Neural cell (in vitro differentiated cells): ENCODE data around the gene SCUBE2. TPM values are rescaled to one million over a fixed set of nuclear protein-coding genes. Genes with fewer than 3 reads are reported as not detected.

Experiments used
- H2AFZ ChIP-seq: fragments of 200-600, 300-800 bp; sonication (generic), shearing (Covaris generic); 2 replicates; pipeline ENCODE4 v1.6.0; 2014; ENCODE audit warnings: low read depth, mild to moderate bottlenecking, antibody characterized with exemption, low read length, moderate library complexity
- H3F3A ChIP-seq: fragments of 200-600 bp; shearing (Covaris generic); 2 replicates; pipeline ENCODE4 v1.6.1; 2016; ENCODE audit warnings: mild to moderate bottlenecking, moderate library complexity, mixed read lengths, antibody characterized with exemption, low read length; ENCODE audit not compliant: insufficient read depth, poor library complexity, severe bottlenecking
- H3K27ac ChIP-seq: fragments of 200-600, 300-800 bp; sonication (generic), shearing (Covaris generic); 2 replicates; pipeline ENCODE4 v1.5.1; 2014; ENCODE audit warnings: mild to moderate bottlenecking, low read length, moderate library complexity
- H3K27me3 ChIP-seq: fragments of 300-800, 200-600 bp; sonication (generic), shearing (Covaris generic); 2 replicates; pipeline ENCODE4 v1.6.0; 2014; ENCODE audit warnings: mild to moderate bottlenecking, low read depth, low read length, moderate library complexity; ENCODE audit not compliant: insufficient read depth
- H3K36me3 ChIP-seq: fragments of 300-800, 200-600 bp; sonication (generic), shearing (Covaris generic); 2 replicates; pipeline ENCODE4 v1.5.1; 2014; ENCODE audit warnings: mild to moderate bottlenecking, antibody characterized with exemption, low read length, moderate library complexity; ENCODE audit not compliant: insufficient read depth
- H3K4me2 ChIP-seq: fragments of 300-800, 200-600 bp; sonication (generic), shearing (Covaris generic); 2 replicates; pipeline ENCODE4 v1.6.0; 2014; ENCODE audit warnings: mild to moderate bottlenecking, low read length
- H3K4me3 ChIP-seq: fragments of 300-800, 200-600 bp; sonication (generic), shearing (Covaris generic); 2 replicates; pipeline ENCODE4 v1.5.1; 2014; ENCODE audit warnings: mild to moderate bottlenecking, low read length, moderate library complexity
- H3K79me2 ChIP-seq: fragments of 200-600 bp; shearing (Covaris generic); replicated peaks from 2 replicates; pipeline ENCODE4 v1.6.0; 2014; ENCODE audit warnings: mild to moderate bottlenecking, low read length, moderate library complexity; ENCODE audit not compliant: insufficient read depth
- H3K9ac ChIP-seq: fragments of 300-800, 200-600 bp; sonication (generic), shearing (Covaris generic); 2 replicates; pipeline ENCODE4 v1.6.1; 2016; ENCODE audit warnings: mild to moderate bottlenecking, low read length, mixed read lengths
- H3K9me2 ChIP-seq: fragments of 200-600 bp; shearing (Covaris generic); 2 replicates; pipeline ENCODE4 v1.6.1; 2016; ENCODE audit warnings: mild to moderate bottlenecking, low read length, mixed read lengths; ENCODE audit not compliant: insufficient read depth
- H3K9me3 ChIP-seq: fragments of 200-600, 300-800 bp; sonication (generic), shearing (Covaris generic); 2 replicates; pipeline ENCODE4 v1.6.1; 2016; ENCODE audit warnings: mild to moderate bottlenecking, mixed run types, low read length, moderate library complexity, mixed read lengths
- H4K20me1 ChIP-seq: fragments of 200-600 bp; shearing (Covaris generic); 2 replicates; pipeline ENCODE4 v1.6.1; 2016; ENCODE audit warnings: mild to moderate bottlenecking, mixed run types; ENCODE audit not compliant: insufficient read depth
- EP300 ChIP-seq: fragments of 450-650 bp; conservative IDR thresholded peaks from 2 replicates; pipeline ENCODE4 v1.6.1; 2014; ENCODE audit warnings: antibody characterized with exemption, mild to moderate bottlenecking, moderate library complexity; ENCODE audit not compliant: poor library complexity, severe bottlenecking
- EZH2 ChIP-seq: fragments of 200-600, 300-800 bp; shearing (Covaris generic), sonication (generic); IDR thresholded peaks from 2 replicates; pipeline ENCODE4 v1.6.1; 2014; ENCODE audit warnings: antibody characterized with exemption, low read length, borderline replicate concordance, mild to moderate bottlenecking; ENCODE audit not compliant: insufficient read depth, poor library complexity, severe bottlenecking
- MXI1 ChIP-seq: fragments of 450-650 bp; conservative IDR thresholded peaks from 2 replicates; pipeline ENCODE4 v1.6.1; 2014; ENCODE audit warnings: antibody characterized with exemption, mild to moderate bottlenecking; ENCODE audit not compliant: poor library complexity, severe bottlenecking
- POLR2AphosphoS5 ChIP-seq: IDR thresholded peaks from 2 replicates; pipeline ENCODE4 v1.6.1; 2012
- RAD21 ChIP-seq: fragments of 450-650 bp; conservative IDR thresholded peaks from 2 replicates; pipeline ENCODE4 v1.6.1; 2014; ENCODE audit warnings: antibody characterized with exemption, mild to moderate bottlenecking, moderate library complexity
- SMC3 ChIP-seq: fragments of 450-650 bp; conservative IDR thresholded peaks from 2 replicates; pipeline ENCODE4 v1.6.1; 2014; ENCODE audit warnings: antibody characterized with exemption, mild to moderate bottlenecking, moderate library complexity; ENCODE audit not compliant: poor library complexity
- TAF1 ChIP-seq: IDR thresholded peaks from 2 replicates; pipeline ENCODE4 v1.6.1; 2012; ENCODE audit warnings: low read depth
- polyA plus RNA-seq: library from polyadenylated mRNA; depleted of rRNA; stranded (reverse); fragments of >200 nt; gene quantifications from 2 replicates; pipeline ENCODE4 v1.2.3, GENCODE V29; 2014
- TF ChIP-seq, protein P1 (sequence below): fragments of 450-650 bp; IDR thresholded peaks from 2 replicates; pipeline ENCODE4 v1.5.1; 2014; ENCODE audit warnings: antibody characterized with exemption, mild to moderate bottlenecking, moderate library complexity; ENCODE audit not compliant: poor library complexity, severe bottlenecking
- TF ChIP-seq, protein P2 (sequence below): IDR thresholded peaks from 2 replicates; pipeline ENCODE4 v1.6.1; 2012; ENCODE audit warnings: borderline replicate concordance

Gene SCUBE2
- polyA plus RNA-seq, 1 donor from 2014 or later: 2.6 TPM

DNA sequence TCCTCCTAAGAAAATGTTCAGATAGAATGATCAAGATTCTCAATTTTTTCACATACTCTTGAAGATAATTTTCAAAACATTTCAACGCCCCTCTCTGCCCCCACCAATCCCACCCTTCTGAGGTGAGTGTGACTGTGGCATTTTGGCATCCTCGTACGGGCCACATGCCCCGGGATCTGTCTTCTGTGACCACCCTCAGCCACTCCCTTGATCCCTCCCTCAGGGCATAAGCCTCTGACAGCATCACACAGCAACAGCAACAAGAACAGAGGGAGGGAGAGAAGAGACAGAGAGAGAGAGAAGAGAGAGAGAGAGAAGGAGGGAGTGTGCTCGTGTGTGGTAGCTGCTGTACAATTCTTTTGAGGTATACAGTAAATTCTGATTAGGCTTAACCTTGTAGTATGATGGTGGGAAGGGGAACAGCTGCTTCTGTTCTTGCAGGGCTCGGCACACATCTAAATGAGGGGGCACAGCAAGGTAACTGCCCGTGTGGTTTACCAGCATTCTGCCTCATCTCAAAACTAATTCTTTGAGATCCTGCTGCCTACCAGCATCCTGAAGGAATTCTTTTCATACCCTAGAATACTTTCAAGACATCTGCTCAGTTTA is 21.4 kb downstream of the SCUBE2 start:
- Histone ChIP-seq H3K9me2 (no peaks in the 10 kb centered on the region), H3K79me2 (no peaks in the 10 kb centered on the region), H4K20me1 (no peaks in the 10 kb centered on the region), H3K4me2 (no peak overlapping the region), H2AFZ (no peak overlapping the region), H3K4me3 (no peak overlapping the region), H3K27ac (no peak overlapping the region), H3K27me3 (no peaks in the 10 kb centered on the region), H3K9me3 (no peaks in the 10 kb centered on the region), H3K36me3 (no peaks in the 10 kb centered on the region), H3K9ac (no peak overlapping the region), H3F3A (no peaks in the 10 kb centered on the region)
- TF ChIP-seq POLR2AphosphoS5 (no peak), SMC3 (no peak), EZH2 (no peak), TAF1 (no peak)
- TF ChIP-seq, protein P1, sequence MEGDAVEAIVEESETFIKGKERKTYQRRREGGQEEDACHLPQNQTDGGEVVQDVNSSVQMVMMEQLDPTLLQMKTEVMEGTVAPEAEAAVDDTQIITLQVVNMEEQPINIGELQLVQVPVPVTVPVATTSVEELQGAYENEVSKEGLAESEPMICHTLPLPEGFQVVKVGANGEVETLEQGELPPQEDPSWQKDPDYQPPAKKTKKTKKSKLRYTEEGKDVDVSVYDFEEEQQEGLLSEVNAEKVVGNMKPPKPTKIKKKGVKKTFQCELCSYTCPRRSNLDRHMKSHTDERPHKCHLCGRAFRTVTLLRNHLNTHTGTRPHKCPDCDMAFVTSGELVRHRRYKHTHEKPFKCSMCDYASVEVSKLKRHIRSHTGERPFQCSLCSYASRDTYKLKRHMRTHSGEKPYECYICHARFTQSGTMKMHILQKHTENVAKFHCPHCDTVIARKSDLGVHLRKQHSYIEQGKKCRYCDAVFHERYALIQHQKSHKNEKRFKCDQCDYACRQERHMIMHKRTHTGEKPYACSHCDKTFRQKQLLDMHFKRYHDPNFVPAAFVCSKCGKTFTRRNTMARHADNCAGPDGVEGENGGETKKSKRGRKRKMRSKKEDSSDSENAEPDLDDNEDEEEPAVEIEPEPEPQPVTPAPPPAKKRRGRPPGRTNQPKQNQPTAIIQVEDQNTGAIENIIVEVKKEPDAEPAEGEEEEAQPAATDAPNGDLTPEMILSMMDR: no peak
- TF ChIP-seq, protein P2, sequence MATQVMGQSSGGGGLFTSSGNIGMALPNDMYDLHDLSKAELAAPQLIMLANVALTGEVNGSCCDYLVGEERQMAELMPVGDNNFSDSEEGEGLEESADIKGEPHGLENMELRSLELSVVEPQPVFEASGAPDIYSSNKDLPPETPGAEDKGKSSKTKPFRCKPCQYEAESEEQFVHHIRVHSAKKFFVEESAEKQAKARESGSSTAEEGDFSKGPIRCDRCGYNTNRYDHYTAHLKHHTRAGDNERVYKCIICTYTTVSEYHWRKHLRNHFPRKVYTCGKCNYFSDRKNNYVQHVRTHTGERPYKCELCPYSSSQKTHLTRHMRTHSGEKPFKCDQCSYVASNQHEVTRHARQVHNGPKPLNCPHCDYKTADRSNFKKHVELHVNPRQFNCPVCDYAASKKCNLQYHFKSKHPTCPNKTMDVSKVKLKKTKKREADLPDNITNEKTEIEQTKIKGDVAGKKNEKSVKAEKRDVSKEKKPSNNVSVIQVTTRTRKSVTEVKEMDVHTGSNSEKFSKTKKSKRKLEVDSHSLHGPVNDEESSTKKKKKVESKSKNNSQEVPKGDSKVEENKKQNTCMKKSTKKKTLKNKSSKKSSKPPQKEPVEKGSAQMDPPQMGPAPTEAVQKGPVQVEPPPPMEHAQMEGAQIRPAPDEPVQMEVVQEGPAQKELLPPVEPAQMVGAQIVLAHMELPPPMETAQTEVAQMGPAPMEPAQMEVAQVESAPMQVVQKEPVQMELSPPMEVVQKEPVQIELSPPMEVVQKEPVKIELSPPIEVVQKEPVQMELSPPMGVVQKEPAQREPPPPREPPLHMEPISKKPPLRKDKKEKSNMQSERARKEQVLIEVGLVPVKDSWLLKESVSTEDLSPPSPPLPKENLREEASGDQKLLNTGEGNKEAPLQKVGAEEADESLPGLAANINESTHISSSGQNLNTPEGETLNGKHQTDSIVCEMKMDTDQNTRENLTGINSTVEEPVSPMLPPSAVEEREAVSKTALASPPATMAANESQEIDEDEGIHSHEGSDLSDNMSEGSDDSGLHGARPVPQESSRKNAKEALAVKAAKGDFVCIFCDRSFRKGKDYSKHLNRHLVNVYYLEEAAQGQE: no peak

DNA sequence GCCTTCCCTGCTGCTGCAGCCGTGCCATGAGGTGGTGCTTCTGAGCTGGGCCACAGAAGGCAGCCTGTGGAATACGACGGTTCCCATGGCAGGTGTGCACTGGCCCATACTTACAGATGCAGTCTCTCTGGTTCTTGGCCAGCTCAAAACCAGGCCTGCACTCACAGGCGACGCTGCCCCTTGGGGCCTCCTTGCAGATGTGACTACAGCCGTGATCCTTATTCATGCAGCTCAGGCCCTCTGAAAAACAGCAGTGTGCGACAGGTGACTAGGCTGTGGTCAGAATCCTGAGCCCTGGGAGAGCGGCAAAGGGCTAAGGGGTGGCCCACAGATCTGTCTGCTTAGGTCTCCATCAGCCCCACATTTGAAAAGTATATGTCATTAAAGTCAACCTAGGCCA is 22.1 kb downstream of the SCUBE2 start:
- no peaks in the 10 kb centered on the region for H4K20me1 ChIP-seq

DNA sequence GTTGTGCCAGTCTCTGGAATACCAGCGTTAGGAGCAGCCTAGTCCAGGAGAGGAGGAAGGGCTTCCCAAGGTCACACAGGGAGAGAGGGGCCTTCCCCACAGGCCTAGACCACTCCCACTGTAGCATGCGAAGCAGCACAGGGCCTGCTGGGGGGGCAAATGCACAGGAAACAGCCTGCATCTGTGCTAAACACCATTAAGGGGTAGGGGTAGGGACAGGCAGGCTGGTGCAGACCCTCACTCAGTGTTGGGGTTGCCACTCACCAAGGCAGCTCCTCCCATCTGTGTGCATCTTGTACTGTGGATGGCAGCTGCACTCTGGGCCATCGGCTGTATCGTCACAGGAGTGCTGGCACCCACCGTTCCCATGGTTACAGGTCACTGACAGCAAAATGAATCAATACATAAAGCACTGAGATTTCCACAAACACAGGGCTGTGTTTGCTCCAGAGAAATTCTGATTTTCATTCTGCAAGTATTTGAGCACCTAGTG is 24.9 kb downstream of the SCUBE2 start:
- Histone ChIP-seq H3K4me2 (peak overlapping the region; percentile 85), H3K27me3 (no peaks in the 10 kb centered on the region), H3K79me2 (no peaks in the 10 kb centered on the region), H3K4me3 (peak overlapping the region; percentile 49), H3K9me3 (no peaks in the 10 kb centered on the region), H3K9ac (peak overlapping the region; percentile 68), H3F3A (no peaks in the 10 kb centered on the region), H3K36me3 (no peaks in the 10 kb centered on the region), H3K27ac (peak overlapping the region; percentile 74), H4K20me1 (no peaks in the 10 kb centered on the region), H2AFZ (peak overlapping the region; percentile 70), H3K9me2 (no peaks in the 10 kb centered on the region)
- TF ChIP-seq, protein P2: peak; percentile 17
- TF ChIP-seq SMC3: peak; percentile 45
- TF ChIP-seq TAF1: no peak
- TF ChIP-seq RAD21: peak; percentile 42
- TF ChIP-seq POLR2AphosphoS5: peak; percentile 72
- no peak for TF ChIP-seq EZH2
- peak; percentile 67 for TF ChIP-seq EP300
- TF ChIP-seq, protein P1: no peak
- TF ChIP-seq MXI1: peak; percentile 51

More for the DNA sequence above, 22.1 kb downstream of the SCUBE2 start:
- Histone ChIP-seq H2AFZ (no peak overlapping the region), H3K4me2 (no peak overlapping the region), H3K27ac (no peak overlapping the region), H3K9me2 (no peaks in the 10 kb centered on the region), H3K36me3 (no peaks in the 10 kb centered on the region), H3K4me3 (no peak overlapping the region), H3K9me3 (no peaks in the 10 kb centered on the region), H3K79me2 (no peaks in the 10 kb centered on the region), H3F3A (no peaks in the 10 kb centered on the region), H3K27me3 (no peaks in the 10 kb centered on the region), H3K9ac (no peak overlapping the region)
- TF ChIP-seq RAD21: no peak
- no peak for TF ChIP-seq EP300
- no peak for TF ChIP-seq MXI1
